VCaP (cell line): Measurements from ENCODE around the gene UQCC2.

Experiments used
- H3K27ac ChIP-seq: fragments of 450-650 bp; 2 replicates; pipeline ENCODE4 v1.5.1; 2017
- CTCF ChIP-seq: fragments of 450-650 bp; conservative IDR thresholded peaks from 2 replicates; pipeline ENCODE4 v1.5.1; 2017; ENCODE audit warnings: mild to moderate bottlenecking, moderate library complexity

Gene UQCC2

DNA sequence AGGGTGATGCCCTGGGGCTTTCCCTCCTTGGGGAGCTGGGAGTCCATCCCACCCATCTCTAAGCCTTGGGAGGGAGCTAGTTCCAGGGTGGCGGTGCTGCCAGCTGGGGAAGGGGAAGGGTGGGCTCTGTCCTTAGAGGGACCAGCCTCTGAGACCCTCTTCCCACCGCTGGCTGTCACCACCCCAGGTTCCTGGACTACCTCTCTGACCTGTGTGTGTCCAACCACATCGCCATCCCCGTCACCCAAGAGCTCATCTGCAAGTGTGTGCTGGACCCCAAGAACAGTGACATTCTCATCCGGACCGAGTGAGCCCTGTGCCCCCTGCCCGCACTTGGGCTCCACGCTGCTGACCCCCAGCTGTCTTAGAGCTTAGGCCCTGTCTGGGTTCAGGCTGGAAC is 43.2 kb downstream of the UQCC2 start:
- H3K27ac ChIP-seq, result no peak overlapping the region
- TF ChIP-seq CTCF, result no peak

DNA sequence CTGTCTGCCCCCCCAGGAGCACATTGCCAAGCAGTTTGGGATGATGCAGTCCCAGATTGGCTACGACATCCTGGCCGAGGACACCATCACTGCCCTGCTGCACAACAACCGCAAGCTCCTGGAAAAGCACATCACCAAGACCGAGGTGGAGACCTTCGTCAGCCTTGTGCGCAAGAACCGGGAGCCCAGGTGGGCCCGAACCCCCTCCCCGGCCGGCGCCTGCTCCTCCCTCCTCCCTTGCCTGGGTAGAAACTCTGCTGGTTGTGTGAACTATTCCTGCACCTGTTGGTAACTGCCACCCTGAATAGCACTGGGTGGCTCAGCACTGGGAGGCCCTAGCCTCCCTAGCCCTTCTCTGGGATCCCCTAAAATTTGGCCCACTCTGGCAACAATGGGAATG is 43.7 kb downstream of the UQCC2 start:
- TF ChIP-seq CTCF, result no peak
- H3K27ac ChIP-seq, result no peak overlapping the region

DNA sequence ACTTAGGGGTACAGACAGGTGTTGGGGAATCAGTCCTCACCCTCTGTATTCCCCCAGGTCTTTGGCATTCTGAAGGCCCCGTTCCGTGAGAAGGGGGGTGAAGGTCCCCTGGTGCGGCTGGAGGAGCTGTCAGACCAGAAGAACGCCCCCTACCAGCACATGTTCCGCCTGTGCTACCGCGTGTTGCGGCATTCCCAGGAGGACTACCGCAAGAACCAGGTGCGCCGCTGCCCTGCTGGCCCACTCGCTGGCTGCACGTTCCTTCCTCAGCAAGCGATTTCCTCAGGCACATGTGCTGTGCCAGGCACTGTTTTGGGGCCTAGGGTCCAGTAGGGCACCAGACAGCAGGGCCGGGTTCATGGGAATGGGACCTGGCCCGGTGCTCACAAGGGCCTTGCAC is 44.4 kb downstream of the UQCC2 start:
- TF ChIP-seq CTCF, result no peak
- H3K27ac ChIP-seq, result no peak overlapping the region

DNA sequence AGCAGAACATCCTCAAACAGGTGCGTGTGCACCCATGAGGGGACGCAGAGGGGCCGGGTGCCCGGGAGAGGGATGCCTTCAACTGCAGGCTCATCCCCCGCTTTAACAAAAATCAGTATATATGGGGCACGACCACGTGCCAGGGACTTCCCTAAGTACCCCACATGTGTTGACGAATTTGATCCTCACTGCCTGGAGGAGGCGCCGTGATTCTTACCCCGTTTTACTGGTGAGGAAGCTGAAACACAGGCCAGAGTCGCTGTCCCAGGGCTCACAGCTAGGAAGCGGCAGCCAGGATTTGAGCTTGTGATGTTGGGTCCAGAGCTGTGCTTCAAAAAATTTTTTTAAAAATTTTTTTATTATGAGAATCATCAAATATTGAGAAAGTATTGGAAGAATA is 45.5 kb downstream of the UQCC2 start:
- no peak overlapping the region for H3K27ac ChIP-seq
- TF ChIP-seq CTCF, result no peak

DNA sequence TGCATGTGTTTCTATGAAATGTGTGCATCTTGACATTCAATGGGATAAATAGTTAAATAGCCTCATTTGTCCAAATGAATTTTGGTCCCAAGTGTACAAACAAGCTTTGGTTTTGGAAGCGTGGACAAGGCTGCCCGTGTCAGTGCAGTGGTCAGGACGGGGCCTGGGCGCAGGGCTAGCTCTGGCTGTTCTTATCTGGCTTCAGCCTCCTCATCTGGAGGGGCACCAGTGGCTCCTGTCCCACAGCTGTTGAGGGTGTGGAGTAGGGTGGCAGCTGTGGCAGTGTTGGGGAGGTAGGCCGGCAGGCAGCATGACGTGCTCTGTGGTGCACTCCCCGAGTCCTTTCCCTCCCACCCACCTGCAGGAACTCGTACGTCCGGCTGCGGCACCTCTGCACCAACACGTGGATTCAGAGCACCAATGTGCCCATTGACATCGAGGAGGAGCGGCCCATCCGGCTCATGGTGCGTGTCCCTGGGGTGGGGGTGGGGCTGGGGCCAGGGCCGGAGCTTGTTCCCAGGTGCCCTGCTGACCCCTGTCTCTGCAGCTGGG is 46.9 kb downstream of the UQCC2 start:
- no peak for TF ChIP-seq CTCF
- H3K27ac ChIP-seq, result no peak overlapping the region

DNA sequence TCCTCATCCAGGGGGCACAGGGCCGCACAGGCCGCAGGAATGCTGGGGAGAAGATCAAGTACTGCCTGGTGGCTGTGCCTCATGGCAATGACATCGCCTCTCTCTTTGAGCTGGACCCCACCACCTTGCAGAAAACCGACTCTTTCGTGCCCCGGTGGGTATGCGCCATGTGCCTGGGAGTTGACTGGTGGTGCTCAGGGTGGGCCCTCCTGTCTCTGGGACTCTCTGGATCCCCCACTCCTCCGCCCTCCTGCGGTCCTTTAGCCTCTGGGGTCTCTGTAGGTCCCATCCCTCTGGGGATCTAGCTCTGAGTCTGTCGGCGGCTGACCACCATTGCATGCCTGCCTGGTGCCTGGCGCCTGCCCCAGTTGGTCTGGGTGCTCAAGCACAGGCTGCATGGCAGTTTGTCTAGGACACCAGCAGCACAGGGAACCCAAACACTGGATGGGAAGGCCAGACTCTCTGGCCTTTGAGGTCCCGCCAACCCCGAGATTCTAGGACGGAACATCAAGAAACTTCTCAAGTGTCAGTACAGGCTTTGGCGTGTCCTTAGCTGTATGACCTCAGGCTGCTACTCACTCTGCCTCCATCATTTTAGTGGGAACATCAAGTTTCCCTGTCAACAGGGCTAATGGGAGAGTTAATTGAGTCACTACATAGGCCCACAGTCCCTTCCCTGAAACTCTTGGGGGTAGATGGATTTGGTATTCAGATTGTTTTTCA is 47.6 kb downstream of the UQCC2 start:
- no peak overlapping the region for H3K27ac ChIP-seq
- no peak for TF ChIP-seq CTCF

DNA sequence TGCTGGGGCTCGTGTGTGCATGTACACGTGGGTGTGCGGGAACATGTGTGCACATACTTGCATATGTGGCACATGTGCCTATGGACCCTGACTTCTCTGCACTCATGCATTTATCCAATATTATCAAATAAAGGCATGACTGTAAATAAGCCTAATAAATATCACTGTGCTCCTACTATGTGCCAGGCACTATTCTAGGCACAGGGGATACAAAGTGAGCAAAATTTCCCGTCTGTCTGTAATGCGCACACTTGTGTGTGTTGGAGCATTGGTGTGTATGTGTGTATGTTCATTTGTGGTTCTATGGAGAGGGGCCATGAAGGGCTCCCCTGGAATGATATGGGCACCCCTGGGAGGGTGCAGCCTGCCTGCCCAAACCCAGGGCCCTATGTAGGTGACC is 48.5 kb downstream of the UQCC2 start:
- no peak for TF ChIP-seq CTCF
- no peak overlapping the region for H3K27ac ChIP-seq
